ENCODE results near the gene SPIRE1. TPM values are rescaled to one million over a fixed set of nuclear protein-coding genes. Genes with fewer than 3 reads are reported as not detected.
"Not testable (repeated sequence)": the region's sequence is repeated elsewhere in the genome, so short reads cannot be mapped to it uniquely, and the experiment has no call there.

The SPIRE1 gene
- total RNA-seq, 1 experiment from 2014 or later: 14.5 TPM

DNA sequence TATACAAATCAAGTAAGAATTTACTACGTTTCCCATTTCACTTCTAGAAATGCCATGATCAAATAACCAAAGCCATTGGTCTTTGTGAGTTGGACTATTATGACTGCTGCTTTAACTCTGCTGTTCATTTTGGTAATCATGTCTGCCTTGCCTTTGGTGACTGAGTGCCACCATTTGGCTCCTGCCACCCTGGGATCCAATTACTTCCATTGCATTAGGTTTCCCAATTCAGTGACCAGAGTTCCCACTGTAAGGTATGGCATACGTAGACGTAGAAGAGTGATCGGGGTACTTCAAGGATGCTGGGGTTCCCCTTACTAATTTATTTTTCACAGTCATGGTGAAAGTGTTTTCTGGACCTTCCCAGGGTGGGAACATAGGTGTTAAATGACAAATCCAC, 90.1 kb downstream of the SPIRE1 start:
- Histone ChIP-seq H3K4me3 (ENCODE audit: insufficient read depth, low read depth, low read length) (no peak overlapping the region), H3K27me3 (ENCODE audit: control insufficient read depth, insufficient read depth, low read length) (no peaks in the 10 kb centered on the region), H3K36me3 (replicated peaks; ENCODE audit: control insufficient read depth, insufficient read depth, low read length) (no peaks in the 10 kb centered on the region)
- no peak for DNase-seq

DNA sequence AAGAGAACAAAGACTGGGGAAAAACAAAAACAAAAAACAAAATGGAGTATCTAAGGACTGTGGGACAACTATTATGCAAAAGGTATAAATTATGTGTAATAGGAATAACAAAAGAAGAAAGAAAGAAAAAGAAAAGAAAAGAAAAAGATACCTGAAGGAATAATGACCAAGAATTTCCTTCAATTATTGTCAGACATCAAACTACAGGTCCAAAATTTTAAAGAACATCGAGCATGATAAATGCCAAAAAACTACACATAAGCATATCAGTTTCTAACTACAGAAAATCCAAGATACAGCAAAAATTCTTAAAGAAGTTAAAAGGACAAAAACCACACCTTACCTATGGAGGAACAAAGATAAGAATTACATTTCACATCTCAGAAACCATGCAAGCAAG, 93.0 kb downstream of the SPIRE1 start:
- no peak overlapping the region for H3K4me3 ChIP-seq (ENCODE audit: insufficient read depth, low read depth, low read length)
- no peak for DNase-seq
- H3K36me3 ChIP-seq (replicated peaks; ENCODE audit: control insufficient read depth, insufficient read depth, low read length): no peaks in the 10 kb centered on the region
- H3K27me3 ChIP-seq (ENCODE audit: control insufficient read depth, insufficient read depth, low read length): no peaks in the 10 kb centered on the region

DNA sequence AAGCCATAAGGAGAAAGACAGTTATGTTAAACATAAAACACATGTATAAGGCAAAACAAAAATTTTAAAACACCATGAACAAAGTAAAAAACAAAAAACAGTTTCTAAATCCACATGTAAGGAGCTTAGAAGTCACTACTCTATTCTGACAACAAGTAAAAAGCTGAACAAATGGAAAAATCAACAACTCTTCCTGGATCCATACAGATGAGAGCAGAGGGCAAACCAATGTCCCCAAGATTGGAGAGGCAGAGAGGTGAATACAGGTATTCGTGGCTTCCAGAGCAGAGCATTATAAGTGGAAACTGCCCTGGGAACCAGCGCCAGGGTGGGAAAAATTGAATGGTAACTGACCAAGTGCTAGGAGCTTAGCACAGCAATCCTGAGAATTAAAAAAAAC, 93.5 kb downstream of the SPIRE1 start:
- DNase-seq: no peak
- no peak overlapping the region for H3K4me3 ChIP-seq (ENCODE audit: insufficient read depth, low read depth, low read length)
- no peaks in the 10 kb centered on the region for H3K36me3 ChIP-seq (replicated peaks; ENCODE audit: control insufficient read depth, insufficient read depth, low read length)
- H3K27me3 ChIP-seq (ENCODE audit: control insufficient read depth, insufficient read depth, low read length): no peaks in the 10 kb centered on the region

DNA sequence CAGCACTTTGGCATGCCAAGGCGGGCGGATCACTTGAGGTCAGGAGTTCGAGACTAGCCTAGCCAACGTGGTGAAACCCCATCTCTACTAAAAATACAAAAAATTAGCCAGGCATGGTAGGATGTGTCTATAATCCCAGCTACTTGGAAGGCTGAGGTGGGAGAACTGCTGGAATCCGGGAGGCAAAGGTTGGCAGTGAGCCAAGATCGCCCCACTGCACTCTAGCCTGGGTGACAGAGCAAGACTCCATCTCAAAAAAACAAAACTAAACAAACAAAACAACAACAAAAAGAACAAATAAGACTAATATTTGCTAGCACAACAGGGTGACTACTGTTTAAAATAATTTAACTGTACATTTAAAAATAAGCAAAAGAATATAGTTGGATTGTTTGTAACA, 97.3 kb downstream of the SPIRE1 start:
- not testable (repeated sequence) for DNase-seq; H3K4me3 ChIP-seq (ENCODE audit: insufficient read depth, low read depth, low read length); H3K27me3 ChIP-seq (ENCODE audit: control insufficient read depth, insufficient read depth, low read length); H3K36me3 ChIP-seq (replicated peaks; ENCODE audit: control insufficient read depth, insufficient read depth, low read length)

DNA sequence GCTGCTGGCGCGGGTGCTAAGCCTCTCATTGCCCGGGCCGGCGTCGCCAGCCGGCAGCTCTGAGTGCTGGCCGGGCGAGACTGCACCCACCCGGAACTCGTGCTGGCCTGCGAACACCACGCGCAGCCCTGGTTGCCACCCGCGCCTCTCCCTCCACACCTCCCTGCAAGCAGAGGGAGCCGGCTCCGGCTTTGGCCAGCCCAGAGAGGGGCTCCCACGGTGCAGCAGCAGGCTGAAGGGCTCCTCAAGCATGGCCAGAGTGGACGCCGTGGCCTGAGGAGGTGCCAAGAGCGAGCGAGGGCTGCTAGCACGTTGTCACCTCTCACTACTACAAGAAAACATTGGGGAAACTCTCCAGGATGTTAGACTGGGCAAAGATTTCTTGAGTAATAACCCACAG, 98.6 kb downstream of the SPIRE1 start:
- no peaks in the 10 kb centered on the region for H3K27me3 ChIP-seq (ENCODE audit: control insufficient read depth, insufficient read depth, low read length)
- H3K36me3 ChIP-seq (replicated peaks; ENCODE audit: control insufficient read depth, insufficient read depth, low read length): no peaks in the 10 kb centered on the region
- DNase-seq: no peak
- H3K4me3 ChIP-seq (ENCODE audit: insufficient read depth, low read depth, low read length): no peak overlapping the region

DNA sequence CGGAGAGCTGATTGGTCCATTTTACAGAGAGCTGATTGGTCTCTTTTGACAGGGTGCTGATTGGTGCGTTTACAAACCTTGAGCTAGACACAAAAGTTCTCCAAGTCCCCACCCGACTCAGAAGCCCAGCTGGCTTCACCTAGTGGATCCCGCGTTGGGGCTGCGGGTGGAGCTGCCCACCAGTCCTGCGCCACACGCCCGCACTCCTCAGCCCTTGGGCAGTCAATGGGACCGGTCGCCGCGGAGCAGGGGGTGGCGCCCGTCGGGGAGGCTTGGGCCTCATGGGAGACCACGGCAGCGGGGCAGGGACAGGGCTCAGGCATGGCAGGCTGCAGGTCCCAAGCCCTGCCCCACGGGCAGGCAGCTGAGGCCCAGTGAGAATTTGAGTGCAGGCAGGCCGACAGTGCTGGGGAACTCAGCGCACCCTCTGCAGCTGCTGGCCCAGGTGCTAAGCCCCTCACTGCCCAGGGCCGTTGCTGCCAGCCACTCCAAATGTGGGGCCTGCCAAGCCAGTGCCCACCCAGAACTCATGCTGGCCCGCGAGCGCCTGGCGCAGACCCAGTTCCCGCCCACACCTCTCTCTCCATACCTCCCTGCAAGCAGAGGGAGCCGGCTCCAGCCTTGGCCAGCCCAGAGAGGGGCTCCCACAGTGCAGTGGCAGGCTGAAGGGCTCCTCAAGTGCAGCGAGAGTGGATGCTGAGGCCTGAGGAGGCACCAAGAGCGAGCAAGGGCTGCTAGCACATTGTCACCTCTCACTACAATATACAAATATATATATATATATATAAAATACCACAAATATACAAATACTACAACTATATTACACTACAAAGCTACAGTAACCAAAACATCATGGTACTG, 100.7 kb downstream of the SPIRE1 start:
- no peak for DNase-seq
- no peaks in the 10 kb centered on the region; the same call in 1 of the 2 replicates for H3K36me3 ChIP-seq (replicated peaks; ENCODE audit: control insufficient read depth, insufficient read depth, low read length)
- no peak overlapping the region for H3K4me3 ChIP-seq (ENCODE audit: insufficient read depth, low read depth, low read length)
- H3K27me3 ChIP-seq (ENCODE audit: control insufficient read depth, insufficient read depth, low read length): no peaks in the 10 kb centered on the region

DNA sequence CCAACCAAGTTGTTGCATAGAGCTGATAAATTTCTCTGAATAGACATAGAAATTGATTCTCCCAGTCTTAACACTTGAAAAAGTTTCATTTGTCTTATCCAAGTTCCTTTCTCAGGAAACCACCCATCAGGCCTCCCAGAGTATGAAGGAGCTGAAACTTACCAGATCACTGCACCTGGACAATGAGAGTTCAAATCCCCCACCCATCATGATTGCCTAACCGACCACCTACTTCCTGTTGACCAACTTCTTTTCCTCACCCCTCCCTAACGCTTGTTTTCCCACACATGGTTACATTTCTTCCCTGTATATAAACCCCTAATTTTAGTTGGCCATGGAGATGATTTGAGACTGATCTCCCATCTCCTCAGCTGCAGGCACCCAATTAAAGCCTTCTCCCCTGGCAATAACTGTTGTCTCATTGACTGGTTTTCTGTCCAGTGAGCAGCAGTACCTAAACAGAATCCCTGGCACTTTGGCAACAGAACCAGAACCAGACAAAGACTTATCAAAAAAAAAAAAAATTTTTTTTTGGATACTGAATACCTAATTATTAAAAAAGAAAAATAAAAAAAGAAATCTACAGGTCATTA, 103.0 kb downstream of the SPIRE1 start:
- Histone ChIP-seq H3K27me3 (ENCODE audit: control insufficient read depth, insufficient read depth, low read length) (no peaks in the 10 kb centered on the region), H3K36me3 (replicated peaks; ENCODE audit: control insufficient read depth, insufficient read depth, low read length) (no peaks in the 10 kb centered on the region; the same call in 1 of the 2 replicates), H3K4me3 (ENCODE audit: insufficient read depth, low read depth, low read length) (no peak overlapping the region)
- no peak for DNase-seq

DNA sequence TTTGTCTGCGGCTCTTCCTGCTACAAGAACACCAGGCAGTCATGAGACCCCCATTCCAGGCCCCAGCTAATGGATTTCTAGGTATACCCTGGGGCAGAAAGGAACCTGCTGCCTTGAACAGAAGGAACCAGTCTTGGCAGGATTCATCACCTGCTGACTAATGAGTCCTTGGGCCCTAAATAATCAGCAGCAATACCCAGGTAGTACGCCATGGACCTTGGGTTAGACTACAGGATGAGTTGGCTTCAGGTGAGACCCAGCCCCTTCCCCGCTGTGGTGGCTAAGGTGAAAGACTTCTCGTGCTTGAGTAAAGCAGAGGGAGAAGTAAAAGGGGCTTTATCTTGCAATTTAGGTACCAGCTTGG, 105.0 kb downstream of the SPIRE1 start:
- DNase-seq: no peak
- H3K36me3 ChIP-seq (replicated peaks; ENCODE audit: control insufficient read depth, insufficient read depth, low read length): no peaks in the 10 kb centered on the region; the same call in 1 of the 2 replicates
- H3K27me3 ChIP-seq (ENCODE audit: control insufficient read depth, insufficient read depth, low read length): no peaks in the 10 kb centered on the region
- H3K4me3 ChIP-seq (ENCODE audit: insufficient read depth, low read depth, low read length): no peak overlapping the region

DNA sequence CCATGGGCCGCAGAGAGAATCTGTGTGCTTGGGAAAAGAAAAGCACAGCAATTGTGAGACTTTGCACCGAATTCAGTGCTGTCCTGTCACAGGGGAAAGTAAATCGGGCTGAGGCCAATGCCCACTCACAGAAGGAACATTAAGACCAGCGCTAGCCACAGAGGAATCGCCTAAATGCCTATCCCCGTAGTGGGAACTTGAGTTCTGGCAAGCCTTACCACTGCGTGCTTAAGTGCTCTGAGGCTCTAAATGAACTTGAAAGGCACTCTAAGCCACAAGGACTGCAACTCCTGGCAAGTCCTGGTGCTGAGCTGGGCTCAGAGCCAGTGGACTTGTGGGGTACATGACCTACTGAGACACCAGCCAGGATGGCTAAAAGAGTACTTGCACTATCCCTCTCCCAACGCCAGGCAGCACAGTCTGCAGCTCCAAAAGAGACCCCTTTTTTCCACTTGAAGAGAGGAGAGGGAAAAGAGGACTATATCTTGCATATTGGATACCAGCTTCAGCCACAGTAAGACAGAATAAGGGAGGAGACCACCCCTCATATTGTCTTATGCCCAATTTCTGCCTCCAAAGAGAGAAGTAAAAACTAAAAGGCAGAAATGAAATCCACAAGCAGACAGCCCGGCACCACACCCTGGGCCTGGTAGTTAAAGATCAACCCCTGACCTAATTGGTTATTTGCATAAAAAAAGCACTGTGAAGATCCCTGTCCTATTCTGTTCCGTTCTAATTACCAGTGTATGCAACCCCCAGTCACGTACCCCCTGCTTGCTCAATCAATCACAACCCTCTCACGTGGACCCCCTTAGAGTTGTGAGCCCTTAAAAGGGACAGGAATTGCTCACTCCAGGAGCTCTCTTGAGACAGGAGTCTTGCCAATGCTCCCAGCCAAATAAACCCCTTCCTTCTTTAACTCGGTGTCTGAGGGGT, 105.7 kb downstream of the SPIRE1 start:
- not testable (repeated sequence) for DNase-seq; H3K27me3 ChIP-seq (ENCODE audit: control insufficient read depth, insufficient read depth, low read length); H3K36me3 ChIP-seq (replicated peaks; ENCODE audit: control insufficient read depth, insufficient read depth, low read length); H3K4me3 ChIP-seq (ENCODE audit: insufficient read depth, low read depth, low read length)

DNA sequence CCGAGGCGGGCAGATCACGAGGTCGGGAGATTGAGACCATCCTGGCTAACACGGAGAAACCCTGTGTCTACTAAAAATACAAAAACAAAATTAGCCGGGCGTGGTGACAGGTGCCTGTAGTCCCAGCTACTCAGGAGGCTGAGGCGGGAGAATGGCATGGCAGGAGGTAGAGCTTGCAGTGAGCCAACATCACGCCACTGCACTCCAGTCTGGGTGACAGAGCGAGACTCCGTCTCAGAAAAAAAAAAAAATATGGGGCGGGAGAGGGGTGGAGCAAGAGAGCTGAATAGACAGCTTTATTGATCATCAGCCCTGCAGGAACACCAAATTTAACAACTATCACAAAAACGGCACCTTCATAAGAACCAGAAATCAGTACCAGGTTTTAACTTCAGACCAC, 106.4 kb downstream of the SPIRE1 start:
- not testable (repeated sequence) for H3K4me3 ChIP-seq (ENCODE audit: insufficient read depth, low read depth, low read length); H3K27me3 ChIP-seq (ENCODE audit: control insufficient read depth, insufficient read depth, low read length); DNase-seq; H3K36me3 ChIP-seq (replicated peaks; ENCODE audit: control insufficient read depth, insufficient read depth, low read length)

DNA sequence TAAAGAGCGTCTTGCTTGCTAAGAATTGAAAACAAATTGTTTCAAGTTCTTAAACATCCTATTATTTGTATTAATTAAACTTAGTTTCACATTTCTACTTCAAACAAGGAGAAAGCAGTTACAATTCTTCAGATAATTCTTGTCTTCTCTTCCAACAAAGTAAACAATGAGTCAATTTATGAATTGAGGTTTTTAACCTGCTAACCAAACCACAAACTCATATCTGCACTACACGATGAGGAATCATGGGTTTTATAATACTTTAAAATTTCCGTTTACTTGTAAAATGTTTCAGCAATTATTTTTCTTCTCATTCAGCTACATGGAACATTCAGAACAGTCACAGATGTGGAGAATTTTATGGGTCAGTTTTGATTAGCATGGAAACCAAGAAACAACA, 114.2 kb downstream of the SPIRE1 start:
- Histone ChIP-seq H3K36me3 (replicated peaks; ENCODE audit: control insufficient read depth, insufficient read depth, low read length) (no peaks in the 10 kb centered on the region), H3K27me3 (ENCODE audit: control insufficient read depth, insufficient read depth, low read length) (no peaks in the 10 kb centered on the region), H3K4me3 (ENCODE audit: insufficient read depth, low read depth, low read length) (no peak overlapping the region)
- no peak for DNase-seq

DNA sequence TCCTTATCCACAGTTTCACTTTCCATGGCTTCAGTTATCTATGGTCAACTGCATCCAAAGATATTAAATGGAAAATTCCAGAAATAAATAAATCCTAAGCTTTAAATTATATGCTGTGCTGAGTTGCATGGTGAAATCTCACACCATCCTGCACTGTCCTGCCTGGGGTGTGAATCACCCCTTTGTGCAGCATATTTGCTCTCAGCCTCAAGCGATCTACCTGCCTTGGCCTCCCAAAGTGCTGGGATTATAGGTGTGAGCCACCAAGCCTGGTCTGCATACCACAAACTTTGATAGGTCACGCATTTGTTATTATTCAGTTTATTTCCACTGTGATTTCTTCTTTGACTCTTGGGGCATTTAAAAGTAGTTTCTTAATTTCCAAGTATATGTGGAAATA, 117.2 kb downstream of the SPIRE1 start:
- H3K36me3 ChIP-seq (replicated peaks; ENCODE audit: control insufficient read depth, insufficient read depth, low read length): no peaks in the 10 kb centered on the region
- no peak overlapping the region for H3K4me3 ChIP-seq (ENCODE audit: insufficient read depth, low read depth, low read length)
- no peaks in the 10 kb centered on the region for H3K27me3 ChIP-seq (ENCODE audit: control insufficient read depth, insufficient read depth, low read length)
- no peak for DNase-seq

DNA sequence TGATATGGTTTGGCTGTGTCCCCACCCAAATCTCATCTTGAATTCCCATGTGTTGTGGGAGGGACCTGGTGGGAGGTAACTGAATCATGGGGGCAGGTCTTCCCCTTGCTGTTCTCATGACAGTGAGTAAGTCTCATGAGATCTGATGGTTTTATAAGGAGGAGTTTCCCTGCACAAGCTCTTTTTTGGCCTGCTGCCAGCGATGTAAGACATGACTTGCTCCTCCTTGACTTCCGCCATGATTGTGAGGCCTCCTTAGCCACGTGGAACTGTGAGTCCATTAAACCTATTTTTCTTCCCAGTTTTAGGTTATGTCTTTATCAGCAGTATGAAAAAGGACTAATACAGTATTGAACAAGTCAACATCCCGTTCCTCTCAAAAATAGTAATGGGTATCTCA, 118.7 kb downstream of the SPIRE1 start:
- not testable (repeated sequence) for H3K36me3 ChIP-seq (replicated peaks; ENCODE audit: control insufficient read depth, insufficient read depth, low read length); H3K27me3 ChIP-seq (ENCODE audit: control insufficient read depth, insufficient read depth, low read length); H3K4me3 ChIP-seq (ENCODE audit: insufficient read depth, low read depth, low read length); DNase-seq

DNA sequence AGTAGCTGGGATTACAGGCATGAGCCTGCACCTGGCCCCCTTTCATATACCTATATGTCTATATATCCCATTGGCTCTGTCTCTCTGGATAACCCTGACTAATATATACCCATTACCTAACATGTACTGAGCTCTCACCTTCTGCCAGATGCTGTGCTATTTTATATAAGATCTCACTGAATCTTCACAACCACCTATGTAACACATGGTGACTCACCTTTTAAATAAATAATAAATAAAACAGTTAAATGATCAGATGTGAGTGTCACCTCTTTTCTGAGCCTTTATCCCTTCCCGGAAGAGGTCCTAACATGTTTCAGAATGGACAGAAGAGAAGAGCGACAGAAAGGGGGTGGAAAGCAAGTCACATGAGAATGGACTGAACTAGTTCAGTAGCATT, 123.1 kb downstream of the SPIRE1 start:
- no peaks in the 10 kb centered on the region for H3K36me3 ChIP-seq (replicated peaks; ENCODE audit: control insufficient read depth, insufficient read depth, low read length)
- no peaks in the 10 kb centered on the region for H3K27me3 ChIP-seq (ENCODE audit: control insufficient read depth, insufficient read depth, low read length)
- DNase-seq: no peak
- no peak overlapping the region for H3K4me3 ChIP-seq (ENCODE audit: insufficient read depth, low read depth, low read length)

DNA sequence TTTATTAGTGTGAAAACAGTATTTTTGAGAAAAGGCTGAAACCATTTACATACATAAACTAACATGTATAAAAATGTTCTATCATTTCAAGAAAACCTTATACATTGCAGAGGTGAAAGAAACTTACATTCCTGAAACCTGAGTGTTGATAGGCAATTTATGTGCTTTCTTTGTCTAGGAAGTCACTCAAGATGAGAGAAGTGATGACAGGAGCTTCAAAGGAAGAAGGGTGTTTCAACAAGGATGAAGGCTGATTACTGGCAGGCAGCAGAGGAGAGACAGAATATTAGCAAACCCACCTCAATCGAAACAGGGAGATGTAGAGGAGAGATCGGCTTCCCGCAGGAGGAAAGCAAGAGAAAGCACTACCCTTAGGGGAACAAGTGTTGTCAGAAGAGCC, 125.2 kb downstream of the SPIRE1 start:
- no peak overlapping the region for H3K4me3 ChIP-seq (ENCODE audit: insufficient read depth, low read depth, low read length)
- H3K36me3 ChIP-seq (replicated peaks; ENCODE audit: control insufficient read depth, insufficient read depth, low read length): no peaks in the 10 kb centered on the region
- DNase-seq: no peak
- H3K27me3 ChIP-seq (ENCODE audit: control insufficient read depth, insufficient read depth, low read length): no peaks in the 10 kb centered on the region
